HG02610 (cell line): ENCODE data around the gene LEKR1.

Experiments
- ATAC-seq: cut with Tn5 transposase; IDR thresholded peaks from one replicate; pipeline ENCODE4 v1.9.1; 2021; ENCODE audit warnings: mild to moderate bottlenecking, moderate library complexity; ENCODE audit not compliant: unreplicated experiment

Gene LEKR1

DNA sequence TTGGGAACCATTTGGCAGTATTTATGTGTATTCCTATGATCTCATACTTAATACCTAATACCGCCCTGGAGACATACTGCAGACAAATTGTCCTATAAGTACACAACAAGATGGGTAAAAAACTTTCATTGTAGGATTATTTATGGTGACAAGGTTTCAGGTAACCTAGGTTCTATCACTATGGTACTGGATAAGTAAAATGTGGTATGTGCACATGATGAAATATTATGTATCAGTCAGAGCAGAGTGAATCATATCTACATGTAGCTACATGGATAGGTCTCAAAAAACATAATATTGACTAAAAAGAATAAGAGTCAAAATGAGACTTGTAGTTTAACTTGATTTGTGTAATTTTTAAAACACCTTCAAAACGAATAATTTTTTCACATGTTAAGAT, 147.8 kb downstream of the LEKR1 start:
- no peak for ATAC-seq

DNA sequence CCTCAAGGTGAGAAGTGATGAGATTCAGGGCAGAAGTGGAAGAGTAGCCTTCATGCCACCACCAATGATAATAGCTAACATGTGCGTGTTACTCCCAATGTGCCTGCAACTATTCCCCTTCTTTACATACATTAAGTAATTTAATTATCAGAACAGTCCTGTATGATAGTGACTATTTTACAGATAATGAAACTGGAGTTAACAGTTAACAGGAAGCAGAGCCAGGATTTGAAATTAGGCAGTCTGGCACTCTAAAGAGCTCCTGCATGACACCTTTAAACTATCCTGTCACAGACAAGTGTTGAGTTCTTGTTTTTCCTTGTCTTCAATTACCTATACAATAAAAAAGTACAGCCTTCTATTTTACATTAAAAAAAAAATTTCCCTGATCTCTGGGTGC, 148.8 kb downstream of the LEKR1 start:
- ATAC-seq = no peak

DNA sequence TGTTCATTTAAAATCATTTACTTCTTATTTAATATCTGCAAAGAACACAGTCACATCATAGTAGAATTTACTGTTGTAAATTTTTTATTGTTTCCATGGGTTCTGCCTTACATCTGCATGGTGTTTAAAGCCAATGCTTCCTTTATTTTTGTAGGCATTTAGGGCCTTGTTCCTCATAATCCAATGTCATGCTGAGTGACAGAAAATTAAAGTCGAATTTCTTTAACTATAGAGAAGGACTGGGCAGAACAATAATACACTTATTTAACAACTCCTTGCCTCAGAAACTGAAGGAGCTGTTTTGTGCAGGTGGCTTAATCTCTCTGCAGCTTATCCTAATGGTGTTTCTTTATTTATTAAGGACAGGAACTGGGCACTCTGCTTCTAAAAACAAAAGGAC, 149.6 kb downstream of the LEKR1 start:
- no peak for ATAC-seq

- no peak for ATAC-seq
Measured at GRCh38 chr3:156976933-156977332, 150.8 kb downstream of the LEKR1 start.

- peak; percentile 93 for ATAC-seq
Measured at GRCh38 chr3:156978481-156978961, 152.4 kb downstream of the LEKR1 start.

- no peak for ATAC-seq
Measured at GRCh38 chr3:156981005-156981404, 154.9 kb downstream of the LEKR1 start.

GRCh38 chr3:156983559-156983958, 157.4 kb downstream of the LEKR1 start:
- no peak for ATAC-seq

- ATAC-seq = no peak
Measured at GRCh38 chr3:156985711-156986110, 159.6 kb downstream of the LEKR1 start.

- no peak for ATAC-seq
Measured at GRCh38 chr3:156987946-156988345, 161.8 kb downstream of the LEKR1 start.

- ATAC-seq = no peak
Measured at GRCh38 chr3:156997351-156997750, 171.2 kb downstream of the LEKR1 start.

DNA sequence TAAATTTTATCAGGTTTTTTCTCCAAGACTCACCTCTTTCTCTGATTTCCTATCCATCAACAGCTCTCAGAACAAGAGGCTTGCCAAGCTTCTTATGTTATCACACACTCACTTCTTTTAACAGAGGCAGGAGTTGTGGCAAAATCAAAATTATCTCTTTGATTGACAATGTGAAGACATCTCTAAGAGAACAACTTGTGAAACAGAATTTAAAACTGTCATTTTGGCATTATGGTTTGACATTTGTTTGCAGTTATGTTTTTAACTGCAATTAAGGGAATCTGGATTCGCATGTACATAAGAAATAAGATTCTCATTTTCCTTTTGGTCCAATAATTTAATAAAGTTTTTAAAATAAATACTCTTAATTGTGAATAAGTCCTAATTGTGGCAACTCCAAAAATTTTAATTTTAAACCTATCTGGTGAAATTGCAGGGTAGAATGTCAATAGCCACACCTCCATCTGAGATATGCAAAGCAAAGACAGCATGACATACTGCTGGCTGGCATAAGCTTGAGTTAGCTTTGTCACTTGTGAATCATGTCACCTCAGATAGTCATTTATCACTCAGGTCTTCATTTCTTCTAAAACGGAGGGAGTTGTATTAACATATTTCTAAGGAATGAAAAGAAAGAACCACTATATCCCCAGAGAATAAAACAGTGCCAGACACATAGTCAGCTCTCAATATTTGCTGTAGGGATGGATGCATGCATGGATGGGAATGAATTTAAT, 175.2 kb downstream of the LEKR1 start:
- ATAC-seq = no peak

DNA sequence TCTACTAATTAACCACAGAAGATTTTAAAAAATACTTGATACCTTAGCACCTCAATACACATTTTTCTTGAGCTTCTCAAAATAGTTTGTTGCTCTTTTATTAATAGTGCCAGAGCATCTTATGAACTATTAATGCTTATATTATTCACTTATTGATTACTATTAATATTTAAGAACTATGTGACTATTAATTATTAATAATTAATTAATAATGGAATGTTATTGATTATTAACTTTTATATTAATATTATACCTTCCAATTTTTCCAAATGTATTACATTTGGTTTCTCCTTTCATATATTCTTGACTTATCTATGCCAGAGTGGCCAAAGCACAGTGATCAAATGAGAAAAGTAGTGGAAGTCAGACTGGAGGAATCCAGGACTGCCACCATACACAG, 195.5 kb downstream of the LEKR1 start:
- no peak for ATAC-seq

DNA sequence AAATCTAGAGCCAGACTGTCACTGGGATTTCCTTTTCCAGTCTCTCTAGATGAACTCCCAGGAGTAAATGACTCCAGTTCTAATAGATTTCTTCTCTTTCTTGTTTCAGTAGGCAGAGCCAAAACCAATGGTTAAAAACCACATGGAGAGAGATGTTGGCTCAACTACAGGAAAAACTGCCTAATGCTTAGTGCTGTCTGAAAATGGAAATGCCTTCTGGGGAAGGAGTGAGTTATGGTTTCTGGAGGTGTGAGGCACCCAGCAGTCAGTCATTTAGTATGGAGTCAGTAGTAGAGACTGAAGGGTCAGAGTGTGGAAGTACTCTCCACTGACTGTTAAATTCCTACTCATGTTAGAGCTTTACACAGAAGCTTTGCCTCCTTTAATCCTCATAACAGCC, 197.1 kb downstream of the LEKR1 start:
- ATAC-seq = no peak

GRCh38 chr3:157026091-157026490, 199.9 kb downstream of the LEKR1 start:
- no peak for ATAC-seq

- ATAC-seq = no peak
Measured at GRCh38 chr3:157027861-157028745, 201.9 kb downstream of the LEKR1 start.

- ATAC-seq = no peak
Measured at GRCh38 chr3:157029365-157029790, 203.2 kb downstream of the LEKR1 start.

GRCh38 chr3:157030712-157031111, 204.6 kb downstream of the LEKR1 start:
- ATAC-seq = no peak

GRCh38 chr3:157033001-157033400, 206.8 kb downstream of the LEKR1 start:
- no peak for ATAC-seq

DNA sequence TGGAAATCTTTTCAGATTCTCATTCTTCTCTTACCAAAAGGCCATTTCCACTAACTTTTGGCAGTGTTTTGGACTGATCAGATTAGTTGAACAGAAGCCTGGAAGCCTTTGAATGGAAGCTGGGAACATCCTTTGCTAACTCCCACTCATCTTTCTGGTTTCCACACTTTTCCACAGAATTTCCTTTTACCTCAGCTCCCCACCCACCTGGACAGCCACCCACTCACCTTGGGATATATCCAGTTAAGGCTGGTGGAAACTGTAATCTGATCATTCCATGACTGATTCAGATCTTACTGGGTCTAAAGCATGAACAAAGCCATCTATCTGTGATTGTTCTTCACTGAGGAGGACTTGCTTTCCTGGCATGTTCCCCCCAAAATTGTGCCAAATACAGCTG, 214.3 kb downstream of the LEKR1 start:
- no peak for ATAC-seq

- ATAC-seq = no peak
Measured at GRCh38 chr3:157042226-157042625, 216.1 kb downstream of the LEKR1 start.

GRCh38 chr3:157043771-157044170, 217.6 kb downstream of the LEKR1 start:
- no peak for ATAC-seq

DNA sequence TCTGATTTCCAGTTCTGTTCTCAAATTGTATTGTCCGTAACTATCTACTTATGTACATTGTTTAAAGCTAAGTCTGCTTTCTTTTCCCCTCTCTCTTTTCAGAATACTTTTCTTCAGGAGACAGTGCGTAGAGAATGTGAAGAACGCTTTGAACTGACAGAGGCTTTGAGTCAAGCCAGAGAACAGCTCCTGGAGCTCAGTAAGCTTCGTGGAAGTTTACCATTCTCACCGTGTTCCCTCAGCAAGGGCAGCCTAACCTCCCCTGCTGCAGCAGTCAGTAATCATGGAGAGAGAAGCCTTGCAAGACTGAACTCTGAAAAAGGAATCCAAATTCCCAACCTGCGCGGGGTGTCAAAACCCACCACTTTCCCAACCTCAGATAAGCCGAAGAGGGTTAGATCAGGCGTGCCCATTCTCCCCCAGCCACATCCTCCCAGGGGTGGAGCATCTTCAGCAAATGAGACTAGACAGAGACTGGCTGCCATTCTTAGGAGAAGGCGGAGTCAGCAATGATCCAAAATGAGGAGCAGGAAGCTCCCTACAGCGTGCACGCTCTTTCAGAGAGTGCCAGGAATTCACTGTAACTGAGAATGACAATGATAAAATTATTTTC, 219.2 kb downstream of the LEKR1 start:
- no peak for ATAC-seq
